Measurements from ENCODE around the gene HSPA4.

Gene HSPA4

GRCh38 chr5:133116601-133117000 lies 64.8 kb downstream of the HSPA4 start:
- TF ChIP-seq SIN3A (IDR thresholded peaks at IDR 0.05; ENCODE audit: borderline replicate concordance, insufficient read depth, low read length) = no peak
- TF ChIP-seq POLR2AphosphoS5 (IDR thresholded peaks at IDR 0.05; ENCODE audit: low read depth, low read length) = no peak
- TF ChIP-seq REST (IDR thresholded peaks at IDR 0.05; ENCODE audit: insufficient read depth in 1 of 2, low read depth in 2 of 2, low read length in 2 of 2) = no peak
- TF ChIP-seq TAF1 (IDR thresholded peaks at IDR 0.05; ENCODE audit: borderline replicate concordance, insufficient read depth, low read length) = no peak
- TF ChIP-seq FOXP2 (optimal IDR thresholded peaks at IDR 0.05; ENCODE audit: borderline replicate concordance, extremely low read depth, extremely low read length, insufficient read depth) = no peak

GRCh38 chr5:133117166-133117911 lies 65.5 kb downstream of the HSPA4 start:
- TF ChIP-seq TAF1 (IDR thresholded peaks at IDR 0.05; ENCODE audit: borderline replicate concordance, insufficient read depth, low read length) (no peak), POLR2AphosphoS5 (IDR thresholded peaks at IDR 0.05; ENCODE audit: low read depth, low read length) (no peak), SIN3A (IDR thresholded peaks at IDR 0.05; ENCODE audit: borderline replicate concordance, insufficient read depth, low read length) (no peak), REST (IDR thresholded peaks at IDR 0.05; ENCODE audit: insufficient read depth in 1 of 2, low read depth in 2 of 2, low read length in 2 of 2) (no peak), FOXP2 (optimal IDR thresholded peaks at IDR 0.05; ENCODE audit: borderline replicate concordance, extremely low read depth, extremely low read length, insufficient read depth) (no peak)

- TF ChIP-seq SIN3A (IDR thresholded peaks at IDR 0.05; ENCODE audit: borderline replicate concordance, insufficient read depth, low read length) (no peak), TAF1 (IDR thresholded peaks at IDR 0.05; ENCODE audit: borderline replicate concordance, insufficient read depth, low read length) (no peak), FOXP2 (optimal IDR thresholded peaks at IDR 0.05; ENCODE audit: borderline replicate concordance, extremely low read depth, extremely low read length, insufficient read depth) (no peak), REST (IDR thresholded peaks at IDR 0.05; ENCODE audit: insufficient read depth in 1 of 2, low read depth in 2 of 2, low read length in 2 of 2) (no peak), POLR2AphosphoS5 (IDR thresholded peaks at IDR 0.05; ENCODE audit: low read depth, low read length) (no peak)
Observed at GRCh38 chr5:133117912-133118445, 66.2 kb downstream of the HSPA4 start.

- TF ChIP-seq POLR2AphosphoS5 (IDR thresholded peaks at IDR 0.05; ENCODE audit: low read depth, low read length) = no peak
- no peak for TF ChIP-seq FOXP2 (optimal IDR thresholded peaks at IDR 0.05; ENCODE audit: borderline replicate concordance, extremely low read depth, extremely low read length, insufficient read depth)
- TF ChIP-seq TAF1 (IDR thresholded peaks at IDR 0.05; ENCODE audit: borderline replicate concordance, insufficient read depth, low read length) = no peak
- no peak for TF ChIP-seq SIN3A (IDR thresholded peaks at IDR 0.05; ENCODE audit: borderline replicate concordance, insufficient read depth, low read length)
- TF ChIP-seq REST (IDR thresholded peaks at IDR 0.05; ENCODE audit: insufficient read depth in 1 of 2, low read depth in 2 of 2, low read length in 2 of 2) = no peak
Observed at GRCh38 chr5:133118741-133119140, 66.9 kb downstream of the HSPA4 start.
